C4-2B (cell line): ENCODE measurements around the gene SLC39A10.

Source experiments
- CTCF ChIP-seq: fragments of 450-650 bp; conservative IDR thresholded peaks from 2 replicates; pipeline ENCODE4 v1.5.1; 2017; ENCODE audit warnings: mild to moderate bottlenecking
- ZFX ChIP-seq: fragments of 450-650 bp; IDR thresholded peaks from 2 replicates; pipeline ENCODE4 v1.6.1; 2017

GRCh38 chr2:195659982-195660890 lies 3.2 kb downstream of the SLC39A10 start:
- TF ChIP-seq CTCF = peak; percentile 87
- TF ChIP-seq ZFX = no peak
